Activated CD8-positive, alpha-beta memory T cell treated with anti-CD3 and anti-CD28 coated beads, Interleukin-2, amount 50 U/mL, for 24 hours (primary cell): ENCODE data around the gene BAIAP2L1.

ENCODE experiments used
- DNase-seq: peaks from one replicate; pipeline ENCODE4 v3.0.0-alpha.2; 2020; ENCODE audit errors: extremely low read depth

BAIAP2L1 gene

GRCh38 chr7:98358706-98359105 lies 42.2 kb downstream of the BAIAP2L1 start:
- DNase-seq: no peak

GRCh38 chr7:98357751-98358161 lies 43.1 kb downstream of the BAIAP2L1 start:
- DNase-seq: no peak

GRCh38 chr7:98355250-98355538 lies 45.7 kb downstream of the BAIAP2L1 start:
- DNase-seq: no peak

GRCh38 chr7:98354511-98355249 lies 46.2 kb downstream of the BAIAP2L1 start:
- DNase-seq: no peak

DNA sequence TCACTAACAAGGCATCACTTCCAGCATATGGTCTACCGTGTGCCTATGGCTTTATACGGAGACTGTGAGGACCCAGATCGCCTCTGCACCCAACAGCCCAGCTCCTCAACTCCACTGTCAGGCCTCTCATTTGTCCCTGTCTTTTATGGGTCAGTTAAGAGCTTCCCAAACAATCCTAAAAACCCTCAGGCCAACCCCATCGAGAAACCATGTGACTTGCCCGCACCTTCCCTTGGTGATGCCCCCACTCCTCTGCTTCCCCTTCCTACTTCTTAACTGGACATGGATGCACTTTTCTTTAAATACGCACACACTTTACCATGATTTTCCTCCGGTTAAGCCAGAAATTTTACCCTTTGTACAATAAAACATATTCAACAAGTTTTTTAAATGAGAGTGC lies 46.8 kb downstream of the BAIAP2L1 start:
- DNase-seq: no peak

DNA sequence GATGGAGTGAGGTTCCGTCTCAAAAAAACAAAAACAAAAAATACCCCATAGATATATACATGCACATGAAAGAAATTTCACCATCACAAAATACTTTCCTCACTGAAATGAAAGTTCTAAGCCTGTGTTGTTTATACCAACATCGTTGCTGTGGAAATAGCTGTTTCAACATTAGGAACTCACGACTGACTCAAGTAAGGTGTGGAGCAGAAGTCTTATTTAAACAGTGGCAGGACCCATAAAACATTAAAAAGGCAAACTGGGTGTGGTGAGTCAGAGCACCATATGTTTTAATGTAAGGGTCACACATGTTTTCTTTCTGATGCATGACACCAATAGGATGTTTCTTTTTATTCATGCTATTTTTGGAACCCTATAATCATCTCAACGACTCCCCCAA lies 48.3 kb downstream of the BAIAP2L1 start:
- DNase-seq: no peak

GRCh38 chr7:98351136-98351535 lies 49.8 kb downstream of the BAIAP2L1 start:
- no peak for DNase-seq

DNA sequence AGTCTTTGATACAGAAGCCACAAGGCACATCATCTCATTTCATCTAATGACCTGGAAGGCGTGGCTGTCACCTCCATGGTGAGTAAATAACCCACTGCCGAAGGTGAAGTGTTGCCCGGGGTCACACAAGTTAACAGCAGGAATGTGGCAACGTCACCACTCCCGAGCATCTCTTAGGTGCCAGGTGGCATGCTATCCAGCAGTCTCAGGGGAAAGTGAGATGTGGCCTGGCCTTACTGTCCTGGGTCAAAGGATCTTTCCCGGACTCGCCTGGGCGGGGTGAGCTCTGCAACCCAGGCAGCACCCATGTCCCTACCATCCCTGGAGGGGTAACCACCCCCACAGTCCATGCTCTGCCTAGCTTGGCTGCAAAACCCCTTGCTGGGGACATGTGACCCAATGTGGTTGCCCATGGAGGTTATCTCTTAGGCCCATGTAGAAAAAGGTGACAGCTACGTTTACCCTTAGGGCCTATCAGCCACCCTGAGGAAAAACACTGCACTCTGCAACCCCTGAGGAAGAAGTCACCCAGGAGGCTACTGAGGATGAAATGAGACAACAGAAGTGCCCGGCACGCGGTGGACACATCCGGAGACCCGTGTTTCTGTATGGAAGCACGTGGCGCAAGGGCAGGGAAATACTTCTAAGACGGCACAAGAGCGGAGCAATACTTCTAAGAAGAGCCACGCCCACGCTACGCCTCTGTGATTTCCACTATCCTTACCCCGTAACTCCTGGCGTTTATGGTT lies 52.0 kb downstream of the BAIAP2L1 start:
- DNase-seq: no peak

GRCh38 chr7:98346515-98347069 lies 54.3 kb downstream of the BAIAP2L1 start:
- no peak for DNase-seq

DNA sequence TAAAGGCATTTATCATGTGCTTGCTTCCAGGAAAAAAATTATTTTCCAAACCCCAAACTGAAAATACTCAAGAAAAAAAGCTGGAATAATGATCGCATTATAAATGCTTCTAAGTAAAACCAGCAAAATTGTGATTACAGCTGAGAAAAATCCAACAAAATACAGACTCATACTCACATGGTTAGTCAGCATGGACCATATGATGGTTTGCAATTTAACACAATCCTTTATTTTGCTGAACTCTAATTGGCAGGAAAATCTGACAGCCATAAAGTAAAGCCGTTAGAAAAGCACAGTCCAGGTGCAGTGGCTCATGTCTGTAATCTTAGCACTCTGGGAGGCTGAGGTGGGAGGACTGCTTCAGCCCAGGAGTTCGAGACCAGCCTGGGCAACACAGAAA lies 59.8 kb downstream of the BAIAP2L1 start:
- DNase-seq: no peak

- no peak for DNase-seq
Observed at GRCh38 chr7:98339043-98339442, 61.8 kb downstream of the BAIAP2L1 start.

- DNase-seq: no peak
Observed at GRCh38 chr7:98338441-98338840, 62.4 kb downstream of the BAIAP2L1 start.

GRCh38 chr7:98335411-98335977 lies 65.4 kb downstream of the BAIAP2L1 start:
- no peak for DNase-seq

DNA sequence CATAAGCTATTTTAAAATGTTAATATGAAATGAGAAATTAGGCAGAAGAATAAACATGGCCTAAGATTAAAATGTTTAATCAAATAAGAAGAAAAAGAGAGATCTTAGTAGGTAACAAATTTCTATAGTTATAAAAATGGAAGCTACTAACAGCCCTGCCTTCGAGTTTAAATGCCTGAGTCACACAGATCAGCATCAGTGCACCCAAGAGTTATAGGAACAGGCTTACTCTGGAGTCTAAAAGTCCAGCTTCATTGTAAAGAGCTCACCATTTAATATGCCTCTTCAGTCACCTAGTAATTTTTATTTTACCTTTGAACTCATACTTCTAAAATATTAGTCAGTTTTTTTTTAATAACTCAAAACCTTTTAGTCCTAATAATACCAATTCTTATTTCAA lies 66.8 kb downstream of the BAIAP2L1 start:
- no peak for DNase-seq

DNA sequence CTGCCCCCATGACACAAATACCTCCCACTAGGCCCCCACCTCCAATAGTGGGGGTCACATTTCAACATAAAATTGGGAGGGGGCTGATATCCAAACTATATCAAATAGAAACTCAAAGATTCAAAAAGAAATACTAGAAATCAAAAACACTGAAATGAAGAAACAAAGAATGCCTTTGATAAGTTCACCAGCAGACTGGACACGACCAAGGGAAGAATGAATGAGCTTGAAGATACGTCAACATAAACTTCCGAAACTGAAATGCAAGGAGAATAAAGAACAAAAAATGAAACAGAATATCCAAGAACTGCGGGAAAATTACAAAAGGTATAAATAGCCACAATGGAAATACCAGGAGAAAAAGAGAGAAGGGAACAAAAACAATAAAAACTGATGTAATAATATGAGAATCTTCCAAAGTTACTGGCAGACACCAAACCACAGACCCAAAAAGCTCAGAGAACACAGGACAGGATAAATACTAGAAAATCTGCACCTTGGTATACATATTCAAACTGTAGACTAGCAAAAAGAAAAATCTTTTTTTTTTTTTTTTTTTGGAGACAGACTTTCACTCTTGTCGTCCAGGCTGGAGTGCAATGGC lies 69.9 kb downstream of the BAIAP2L1 start:
- DNase-seq: no peak

DNA sequence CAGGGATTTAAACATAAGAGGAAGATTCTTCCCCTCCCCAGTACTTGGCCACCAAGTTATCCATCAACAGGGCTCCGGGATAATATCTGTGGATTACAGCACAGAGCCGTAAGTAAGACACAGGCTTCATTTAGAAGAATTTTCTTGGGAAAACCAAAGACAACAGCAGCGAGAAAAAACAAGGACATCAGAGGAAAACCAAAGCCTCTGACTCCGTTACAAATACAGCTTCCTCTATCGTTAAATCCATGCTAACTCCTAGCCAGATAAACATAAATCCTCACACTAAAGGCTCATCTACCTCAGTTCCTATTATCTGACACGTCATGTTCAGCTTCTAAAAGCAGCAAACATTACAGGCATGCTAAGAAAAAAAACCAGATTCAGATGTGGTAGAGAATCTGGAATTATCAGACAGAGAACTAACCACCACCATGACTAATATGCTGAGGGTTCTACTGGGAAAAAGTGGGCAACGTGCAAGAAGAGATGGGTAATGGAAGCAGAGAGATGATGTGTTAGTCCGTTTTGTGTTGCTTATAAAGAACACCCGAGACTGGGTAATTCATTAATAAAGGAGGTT lies 71.0 kb downstream of the BAIAP2L1 start:
- no peak for DNase-seq

DNA sequence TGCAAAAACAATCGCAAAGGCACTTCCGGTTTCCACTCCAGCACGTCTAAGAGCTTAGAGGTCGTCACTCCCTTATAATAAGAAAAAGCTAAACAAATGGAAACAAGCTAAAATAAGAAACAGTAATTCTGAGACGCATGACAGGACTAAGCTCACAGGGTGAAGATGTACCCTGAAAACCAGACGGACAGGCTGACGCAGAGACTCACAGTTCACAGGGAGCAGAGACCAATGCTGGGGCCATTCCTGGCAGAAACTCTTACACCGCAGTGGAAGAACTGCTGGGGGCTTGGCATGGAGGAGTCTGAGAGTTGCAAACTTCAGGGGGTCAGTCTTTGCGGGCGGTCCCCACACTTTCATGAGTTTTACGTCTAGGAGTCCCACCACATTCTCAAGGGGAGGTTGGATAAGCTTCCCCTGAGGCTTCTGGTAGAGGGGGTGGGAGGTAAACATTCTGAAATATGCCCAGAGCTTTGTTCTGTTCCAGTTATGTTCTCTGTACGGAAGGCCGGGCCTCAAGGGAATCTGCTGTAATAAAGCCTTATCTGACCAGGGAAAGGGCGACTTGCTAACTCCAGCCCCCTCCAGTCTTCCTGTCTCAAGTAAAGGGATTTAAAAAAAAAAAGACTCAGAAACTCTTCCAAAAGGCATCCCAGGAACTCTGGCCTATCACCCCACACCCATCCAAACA lies 71.6 kb downstream of the BAIAP2L1 start:
- no peak for DNase-seq

DNA sequence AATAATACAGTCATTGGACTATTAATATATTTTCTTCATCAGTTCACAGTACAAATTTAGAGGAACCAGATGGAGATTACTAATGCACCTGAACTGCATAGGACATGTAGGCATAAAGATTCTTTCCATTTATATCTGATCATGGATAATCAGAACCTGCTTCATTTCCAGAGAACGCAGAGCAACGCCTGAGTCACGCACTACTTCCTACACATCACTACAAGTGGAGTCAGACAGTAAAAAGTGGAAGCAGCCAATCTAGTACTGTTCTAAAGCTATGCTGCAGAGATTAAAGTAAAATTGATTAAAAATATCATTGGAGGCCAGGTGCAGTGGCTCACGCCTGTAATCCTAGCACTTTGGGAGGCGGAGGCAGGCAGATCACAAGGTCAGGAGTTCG lies 76.1 kb downstream of the BAIAP2L1 start:
- no peak for DNase-seq

GRCh38 chr7:98323597-98324322 lies 77.1 kb downstream of the BAIAP2L1 start:
- no peak for DNase-seq

GRCh38 chr7:98322331-98323270 lies 78.3 kb downstream of the BAIAP2L1 start:
- no peak for DNase-seq
